Lower leg skin (tissue), 3 donors: ENCODE data around the gene FCAMR.

Experiments used
- CTCF ChIP-seq, 3 donors: fragments of 450-650 bp; IDR thresholded peaks; one replicate each; pipeline ENCODE4 v1.5.1; 2016; ENCODE audit warnings: antibody characterized with exemption in 3 of 3, mild to moderate bottlenecking in 3 of 3, moderate library complexity in 2 of 3
- POLR2A ChIP-seq, 2 donors: fragments of 450-650 bp; IDR thresholded peaks; one replicate each; pipeline ENCODE4 v1.6.1; 2016 to 2017; ENCODE audit warnings: antibody characterized with exemption in 2 of 2, mild to moderate bottlenecking in 1 of 2, moderate library complexity in 1 of 2

GRCh38 chr1:206963740-206964139 lies 6.5 kb downstream of the FCAMR start:
- TF ChIP-seq POLR2A (IDR thresholded peaks at IDR 0.05) (no peak), CTCF (IDR thresholded peaks at IDR 0.05) (no peak)
